Ishikawa (cell line): Measurements from ENCODE around the gene PIAS3.

ENCODE experiments used
- CEBPB ChIP-seq: IDR thresholded peaks from 2 replicates; pipeline ENCODE4 v1.6.1; 2012
- CREB1 ChIP-seq: IDR thresholded peaks from 2 replicates; pipeline ENCODE4 v1.6.1; 2012; ENCODE audit warnings: low read depth
- EGR1 ChIP-seq: IDR thresholded peaks from 2 replicates; pipeline ENCODE4 v1.6.1; 2012
- EP300 ChIP-seq: IDR thresholded peaks from 2 replicates; pipeline ENCODE4 v1.6.1; 2012; ENCODE audit warnings: borderline replicate concordance
- FOXM1 ChIP-seq: IDR thresholded peaks from 2 replicates; pipeline ENCODE4 v1.6.1; 2012; ENCODE audit warnings: low read depth, borderline replicate concordance
- MAX ChIP-seq: IDR thresholded peaks from 2 replicates; pipeline ENCODE4 v1.6.1; 2012
- NFIC ChIP-seq: IDR thresholded peaks from 2 replicates; pipeline ENCODE4 v1.6.1; 2012
- RAD21 ChIP-seq: IDR thresholded peaks from 2 replicates; pipeline ENCODE4 v1.6.1; 2012; ENCODE audit warnings: low read depth
- TAF1 ChIP-seq: IDR thresholded peaks from 2 replicates; pipeline ENCODE4 v1.6.1; 2012; ENCODE audit warnings: low read depth, mild to moderate bottlenecking
- TCF12 ChIP-seq: IDR thresholded peaks from 2 replicates; pipeline ENCODE4 v1.6.1; 2012; ENCODE audit warnings: low read depth
- TEAD4 ChIP-seq: IDR thresholded peaks from 2 replicates; pipeline ENCODE4 v1.6.1; 2012
- USF1 ChIP-seq: IDR thresholded peaks from 2 replicates; pipeline ENCODE4 v1.6.1; 2012
- YY1 ChIP-seq: IDR thresholded peaks from 2 replicates; pipeline ENCODE4 v1.6.1; 2012; ENCODE audit warnings: low read depth
- ZBTB7A ChIP-seq: IDR thresholded peaks from 2 replicates; pipeline ENCODE4 v1.6.1; 2012; ENCODE audit warnings: low read depth
- TF ChIP-seq, protein P1 (sequence below): IDR thresholded peaks from 2 replicates; pipeline ENCODE4 v1.6.1; 2012; ENCODE audit warnings: low read depth, mild to moderate bottlenecking

The PIAS3 gene

DNA sequence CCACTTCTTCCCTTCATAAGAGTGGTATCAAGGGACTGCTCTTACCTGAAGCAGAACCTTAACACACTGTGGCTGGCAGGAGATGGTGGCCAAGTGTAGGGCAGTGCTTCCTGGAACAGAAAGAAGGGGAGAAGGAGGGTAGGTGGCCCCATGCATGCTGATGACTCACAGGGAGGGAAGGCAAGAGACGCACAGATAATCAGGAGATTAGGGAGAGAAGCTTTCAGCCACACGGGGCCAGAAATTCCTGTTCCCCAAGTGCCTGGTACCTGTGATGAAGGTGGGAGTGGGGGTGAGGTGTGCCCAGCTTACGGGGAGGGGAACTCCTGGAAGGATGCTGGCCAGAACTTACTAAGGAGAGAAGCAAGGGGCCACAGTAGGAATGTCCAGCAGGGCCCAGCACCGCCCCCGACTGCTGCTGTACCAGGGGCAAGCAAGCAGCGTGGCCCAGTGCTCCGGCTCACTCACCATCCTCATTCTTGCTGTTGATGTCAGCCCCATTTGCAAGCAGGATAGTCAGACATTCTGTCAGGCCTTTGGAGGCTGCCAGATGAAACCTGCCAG lies 19.1 kb upstream of the PIAS3 start:
- TF ChIP-seq RAD21 (no peak), TCF12 (no peak)

DNA sequence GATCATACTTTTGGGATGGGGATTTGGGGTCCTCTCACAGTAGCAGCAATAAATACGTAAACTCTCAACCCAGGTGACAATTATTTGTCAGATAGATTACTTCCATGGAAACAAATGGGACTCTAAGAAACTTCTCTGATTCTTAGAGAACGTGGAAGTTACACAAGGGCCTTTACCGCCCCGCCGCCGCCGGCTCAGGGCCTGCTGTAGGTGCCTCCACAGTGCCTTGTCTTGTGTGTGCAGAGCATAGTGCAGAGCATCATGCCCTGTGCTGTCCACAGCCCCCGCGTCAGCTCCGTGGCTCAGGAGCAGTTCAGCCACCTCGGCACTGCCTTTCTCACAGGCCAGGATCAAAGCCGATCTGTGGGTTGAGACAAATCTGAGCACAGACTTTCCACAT lies 15.8 kb upstream of the PIAS3 start:
- TF ChIP-seq RAD21, result no peak
- TF ChIP-seq USF1, result no peak
- TF ChIP-seq NFIC, result no peak
- TF ChIP-seq ZBTB7A, result no peak
- TF ChIP-seq CEBPB, result no peak
- TF ChIP-seq TEAD4, result no peak
- TF ChIP-seq TCF12, result no peak
- no peak for TF ChIP-seq MAX
- TF ChIP-seq EGR1, result no peak
- no peak for TF ChIP-seq TAF1
- TF ChIP-seq, protein P1, sequence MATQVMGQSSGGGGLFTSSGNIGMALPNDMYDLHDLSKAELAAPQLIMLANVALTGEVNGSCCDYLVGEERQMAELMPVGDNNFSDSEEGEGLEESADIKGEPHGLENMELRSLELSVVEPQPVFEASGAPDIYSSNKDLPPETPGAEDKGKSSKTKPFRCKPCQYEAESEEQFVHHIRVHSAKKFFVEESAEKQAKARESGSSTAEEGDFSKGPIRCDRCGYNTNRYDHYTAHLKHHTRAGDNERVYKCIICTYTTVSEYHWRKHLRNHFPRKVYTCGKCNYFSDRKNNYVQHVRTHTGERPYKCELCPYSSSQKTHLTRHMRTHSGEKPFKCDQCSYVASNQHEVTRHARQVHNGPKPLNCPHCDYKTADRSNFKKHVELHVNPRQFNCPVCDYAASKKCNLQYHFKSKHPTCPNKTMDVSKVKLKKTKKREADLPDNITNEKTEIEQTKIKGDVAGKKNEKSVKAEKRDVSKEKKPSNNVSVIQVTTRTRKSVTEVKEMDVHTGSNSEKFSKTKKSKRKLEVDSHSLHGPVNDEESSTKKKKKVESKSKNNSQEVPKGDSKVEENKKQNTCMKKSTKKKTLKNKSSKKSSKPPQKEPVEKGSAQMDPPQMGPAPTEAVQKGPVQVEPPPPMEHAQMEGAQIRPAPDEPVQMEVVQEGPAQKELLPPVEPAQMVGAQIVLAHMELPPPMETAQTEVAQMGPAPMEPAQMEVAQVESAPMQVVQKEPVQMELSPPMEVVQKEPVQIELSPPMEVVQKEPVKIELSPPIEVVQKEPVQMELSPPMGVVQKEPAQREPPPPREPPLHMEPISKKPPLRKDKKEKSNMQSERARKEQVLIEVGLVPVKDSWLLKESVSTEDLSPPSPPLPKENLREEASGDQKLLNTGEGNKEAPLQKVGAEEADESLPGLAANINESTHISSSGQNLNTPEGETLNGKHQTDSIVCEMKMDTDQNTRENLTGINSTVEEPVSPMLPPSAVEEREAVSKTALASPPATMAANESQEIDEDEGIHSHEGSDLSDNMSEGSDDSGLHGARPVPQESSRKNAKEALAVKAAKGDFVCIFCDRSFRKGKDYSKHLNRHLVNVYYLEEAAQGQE, result no peak
- no peak for TF ChIP-seq EP300
- TF ChIP-seq CREB1, result no peak
- no peak for TF ChIP-seq FOXM1
- TF ChIP-seq YY1, result no peak

GRCh38 chr1:145871994-145872924 lies 13.4 kb upstream of the PIAS3 start:
- TF ChIP-seq CEBPB (no peak), ZBTB7A (no peak), TAF1 (no peak), EGR1 (no peak), RAD21 (no peak), CREB1 (no peak), EP300 (no peak), TCF12 (no peak)

DNA sequence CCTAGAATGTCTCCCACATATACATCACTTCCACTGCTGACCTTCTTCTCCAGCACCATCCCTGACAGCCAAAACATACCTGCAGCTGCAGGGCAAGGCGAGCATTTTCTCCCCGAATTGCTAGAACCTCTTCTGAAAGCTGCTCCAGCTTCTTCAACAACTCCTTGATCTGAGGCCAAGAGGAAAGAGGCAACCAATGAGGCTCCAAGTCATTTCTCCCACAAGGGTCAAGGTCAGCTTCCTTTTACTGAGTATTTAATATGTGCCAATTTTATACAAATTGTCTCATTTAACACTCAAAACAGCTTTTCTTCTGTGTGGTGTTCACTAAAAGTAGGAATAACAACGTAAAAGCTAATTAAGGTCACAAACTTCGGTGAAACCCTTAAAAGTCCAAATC lies 9.4 kb upstream of the PIAS3 start:
- TF ChIP-seq TCF12, result no peak
- no peak for TF ChIP-seq ZBTB7A
- TF ChIP-seq FOXM1, result no peak
- TF ChIP-seq MAX, result no peak
- TF ChIP-seq YY1, result no peak
- TF ChIP-seq EP300, result no peak
- TF ChIP-seq NFIC, result no peak
- no peak for TF ChIP-seq EGR1
- TF ChIP-seq RAD21, result no peak
- TF ChIP-seq, protein P1, result no peak
- TF ChIP-seq CEBPB, result no peak
- TF ChIP-seq CREB1, result no peak
- TF ChIP-seq TAF1, result no peak
- TF ChIP-seq USF1, result no peak
- no peak for TF ChIP-seq TEAD4

DNA sequence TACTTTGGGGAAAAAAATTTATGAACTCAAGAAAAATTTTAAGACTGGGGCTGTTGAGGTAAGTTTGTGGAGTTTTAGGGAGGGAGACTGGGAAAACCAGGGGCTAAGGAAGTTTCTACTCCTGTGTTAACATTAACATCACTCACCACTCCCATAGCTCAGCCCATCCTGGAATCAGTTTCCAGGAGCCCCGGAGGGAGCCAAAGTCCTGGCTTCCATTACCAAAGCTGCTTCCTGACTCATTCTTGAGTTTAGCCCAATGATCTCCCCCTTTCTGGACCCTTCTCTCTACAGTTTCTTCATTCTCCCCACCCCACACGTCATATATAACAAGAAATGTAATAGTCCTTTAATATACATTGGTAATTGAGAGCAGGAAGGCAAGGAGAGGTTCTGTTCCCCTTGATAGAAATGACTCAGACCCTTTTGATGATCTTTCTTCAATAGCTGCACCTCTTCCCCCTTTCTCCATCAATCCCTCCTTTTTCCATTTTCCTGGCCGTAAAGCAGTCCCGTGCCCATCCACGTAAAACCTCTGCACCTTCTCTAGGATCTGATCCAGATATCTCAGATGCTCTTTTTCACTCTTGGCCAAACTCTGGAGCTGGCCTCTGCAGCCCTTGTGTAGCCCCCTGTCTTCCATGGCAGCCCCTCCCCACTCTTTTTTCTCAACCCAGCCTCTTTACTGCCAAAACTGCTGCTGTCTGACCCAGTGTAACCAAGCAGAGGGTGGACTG lies 4.6 kb upstream of the PIAS3 start:
- TF ChIP-seq, protein P1, result no peak
- no peak for TF ChIP-seq CREB1
